Endothelial cell (in vitro differentiated cells): ENCODE measurements around the gene METAP1. TPM values are rescaled to one million over a fixed set of nuclear protein-coding genes. Genes with fewer than 3 reads are reported as not detected.
"Not testable (repeated sequence)": the region's sequence is repeated elsewhere in the genome, so short reads cannot be mapped to it uniquely, and the experiment has no call there.

Experiments used
- DNase-seq: peaks from one replicate; pipeline ENCODE4 v3.0.0; 2021; ENCODE audit warnings: low spot score
- H3K27ac Mint-ChIP-seq: one replicate; pipeline ENCODE4 v1.8.0; 2021; ENCODE audit warnings: mixed read lengths, inconsistent platforms; ENCODE audit not compliant: unreplicated experiment
- H3K27me3 Mint-ChIP-seq: one replicate; pipeline ENCODE4 v1.8.0; 2021; ENCODE audit warnings: mild to moderate bottlenecking, moderate library complexity, mixed read lengths, inconsistent platforms; ENCODE audit not compliant: unreplicated experiment
- H3K36me3 Mint-ChIP-seq: one replicate; pipeline ENCODE4 v1.8.0; 2021; ENCODE audit warnings: mild to moderate bottlenecking, low read depth, mixed read lengths, inconsistent platforms; ENCODE audit not compliant: unreplicated experiment
- H3K4me1 Mint-ChIP-seq: one replicate; pipeline ENCODE4 v1.8.0; 2021; ENCODE audit warnings: mild to moderate bottlenecking, mixed read lengths, inconsistent platforms; ENCODE audit not compliant: unreplicated experiment
- H3K4me3 Mint-ChIP-seq: one replicate; pipeline ENCODE4 v1.8.0; 2021; ENCODE audit warnings: mild to moderate bottlenecking, mixed read lengths, inconsistent platforms; ENCODE audit not compliant: unreplicated experiment
- H3K9me3 Mint-ChIP-seq: one replicate; pipeline ENCODE4 v1.8.0; 2021; ENCODE audit warnings: mixed read lengths, inconsistent platforms; ENCODE audit not compliant: unreplicated experiment
- total RNA-seq: library from RNA; stranded (reverse); fragmentation: NEBNext Ultra II Directional; extraction: Animal tissue kit (Norgen Biotek cat#: 25700); gene quantifications from one replicate; pipeline ENCODE4 v1.2.1, GENCODE V29; 2021; ENCODE audit not compliant: unreplicated experiment
- TF ChIP-seq, protein P1 (sequence below): fragments of 200-600 bp; sonication (generic); IDR thresholded peaks from one replicate; pipeline ENCODE4 v1.5.0; 2021; ENCODE audit warnings: antibody characterized with exemption; ENCODE audit not compliant: unreplicated experiment

METAP1 gene
- total RNA-seq, 1 donor from 2014 or later, result 31.4 TPM

DNA sequence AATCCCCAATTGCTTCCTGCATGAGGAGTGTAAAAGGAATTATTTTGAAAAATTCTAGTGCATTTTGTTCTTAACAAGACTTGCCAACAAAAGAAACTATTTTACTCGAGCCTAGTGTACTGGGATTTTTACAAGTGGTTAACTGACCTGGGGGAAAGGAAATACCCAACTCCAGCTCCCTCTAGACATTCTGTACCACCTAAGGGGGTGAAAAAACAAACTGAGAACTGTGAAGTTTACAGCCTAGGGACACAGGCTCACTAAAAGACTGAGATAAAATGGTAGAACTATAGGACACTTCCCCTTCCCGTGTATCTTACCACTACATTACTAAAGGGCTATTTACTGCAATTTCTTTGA is 95.7 kb downstream of the METAP1 start:
- H3K36me3 Mint-ChIP-seq, result peaks cover 4% of the 10 kb centered on the region
- no peak for DNase-seq
- TF ChIP-seq, protein P1, sequence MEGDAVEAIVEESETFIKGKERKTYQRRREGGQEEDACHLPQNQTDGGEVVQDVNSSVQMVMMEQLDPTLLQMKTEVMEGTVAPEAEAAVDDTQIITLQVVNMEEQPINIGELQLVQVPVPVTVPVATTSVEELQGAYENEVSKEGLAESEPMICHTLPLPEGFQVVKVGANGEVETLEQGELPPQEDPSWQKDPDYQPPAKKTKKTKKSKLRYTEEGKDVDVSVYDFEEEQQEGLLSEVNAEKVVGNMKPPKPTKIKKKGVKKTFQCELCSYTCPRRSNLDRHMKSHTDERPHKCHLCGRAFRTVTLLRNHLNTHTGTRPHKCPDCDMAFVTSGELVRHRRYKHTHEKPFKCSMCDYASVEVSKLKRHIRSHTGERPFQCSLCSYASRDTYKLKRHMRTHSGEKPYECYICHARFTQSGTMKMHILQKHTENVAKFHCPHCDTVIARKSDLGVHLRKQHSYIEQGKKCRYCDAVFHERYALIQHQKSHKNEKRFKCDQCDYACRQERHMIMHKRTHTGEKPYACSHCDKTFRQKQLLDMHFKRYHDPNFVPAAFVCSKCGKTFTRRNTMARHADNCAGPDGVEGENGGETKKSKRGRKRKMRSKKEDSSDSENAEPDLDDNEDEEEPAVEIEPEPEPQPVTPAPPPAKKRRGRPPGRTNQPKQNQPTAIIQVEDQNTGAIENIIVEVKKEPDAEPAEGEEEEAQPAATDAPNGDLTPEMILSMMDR, result no peak
- peaks cover 43% of the 10 kb centered on the region for H3K4me1 Mint-ChIP-seq
- no peak overlapping the region for H3K4me3 Mint-ChIP-seq
- no peaks in the 10 kb centered on the region for H3K9me3 Mint-ChIP-seq
- H3K27me3 Mint-ChIP-seq, result peaks cover 7% of the 10 kb centered on the region
- no peak overlapping the region for H3K27ac Mint-ChIP-seq

DNA sequence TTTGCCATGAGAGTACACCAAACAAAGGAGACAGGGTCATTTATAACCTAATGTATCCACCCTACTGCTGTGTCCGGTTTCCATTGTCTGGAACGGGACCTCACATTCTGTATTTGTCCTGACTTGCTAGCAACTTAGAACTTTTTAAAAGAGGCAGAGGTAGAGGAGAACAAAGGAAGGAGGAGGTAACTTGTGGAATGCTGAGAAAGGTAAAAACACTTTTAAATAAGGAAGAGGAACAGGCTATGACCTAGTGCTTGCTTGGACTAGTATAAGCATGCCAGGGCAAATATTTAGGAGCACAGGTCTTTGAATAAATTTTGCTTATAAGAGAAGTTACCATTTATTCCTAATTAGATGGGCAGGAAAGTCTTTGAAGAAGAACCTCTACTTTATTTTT is 96.3 kb downstream of the METAP1 start:
- H3K9me3 Mint-ChIP-seq, H3K27me3 Mint-ChIP-seq, DNase-seq, H3K36me3 Mint-ChIP-seq, H3K27ac Mint-ChIP-seq, H3K4me3 Mint-ChIP-seq: not testable (repeated sequence)
- H3K4me1 Mint-ChIP-seq, result peaks cover 43% of the 10 kb centered on the region

DNA sequence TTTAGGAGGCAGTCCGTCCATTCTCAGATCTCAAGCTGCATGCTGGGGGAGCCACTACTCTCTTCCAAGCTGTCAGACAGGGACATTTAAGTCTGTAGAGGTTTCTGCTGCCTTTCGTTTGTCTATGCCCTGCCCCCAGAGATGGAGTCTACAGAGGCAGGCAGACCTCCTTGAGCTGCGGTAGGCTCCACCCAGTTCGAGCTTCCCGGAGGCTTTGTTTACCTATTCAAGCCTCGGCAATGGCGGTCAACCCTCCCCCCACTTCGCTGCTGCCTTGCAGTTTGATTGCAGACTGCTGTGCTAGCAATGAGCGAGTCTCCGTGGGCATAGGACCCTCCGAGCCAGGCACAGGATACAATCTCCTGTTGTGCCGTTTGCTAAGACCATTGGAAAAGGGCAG is 103.8 kb downstream of the METAP1 start:
- Mint-ChIP-seq H3K4me1 (peaks cover 4% of the 10 kb centered on the region), H3K9me3 (peaks cover 3% of the 10 kb centered on the region), H3K36me3 (no peaks in the 10 kb centered on the region), H3K4me3 (no peak overlapping the region), H3K27ac (no peak overlapping the region), H3K27me3 (peaks cover 3% of the 10 kb centered on the region)
- DNase-seq, result no peak
- TF ChIP-seq, protein P1, result no peak

DNA sequence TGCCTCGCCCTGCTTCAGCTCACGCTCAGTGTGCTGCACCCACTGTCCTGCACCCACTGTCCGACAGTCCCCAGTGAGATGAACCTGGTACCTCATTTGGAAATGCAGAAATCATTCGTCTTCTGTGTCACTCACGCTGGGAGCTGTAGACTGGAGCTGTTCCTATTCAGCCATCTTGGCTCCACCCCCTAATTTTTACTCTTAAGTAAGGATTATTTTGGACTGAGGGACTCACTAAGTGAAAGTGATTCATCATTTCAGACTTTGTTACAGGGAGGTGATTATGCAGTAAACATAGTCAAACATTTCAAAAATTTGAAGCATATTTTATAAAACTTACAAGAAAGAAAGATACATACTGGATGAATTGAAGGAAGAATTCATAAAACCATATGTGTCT is 104.3 kb downstream of the METAP1 start:
- H3K27ac Mint-ChIP-seq, H3K36me3 Mint-ChIP-seq, H3K4me3 Mint-ChIP-seq, DNase-seq, H3K27me3 Mint-ChIP-seq, H3K9me3 Mint-ChIP-seq, H3K4me1 Mint-ChIP-seq: not testable (repeated sequence)

DNA sequence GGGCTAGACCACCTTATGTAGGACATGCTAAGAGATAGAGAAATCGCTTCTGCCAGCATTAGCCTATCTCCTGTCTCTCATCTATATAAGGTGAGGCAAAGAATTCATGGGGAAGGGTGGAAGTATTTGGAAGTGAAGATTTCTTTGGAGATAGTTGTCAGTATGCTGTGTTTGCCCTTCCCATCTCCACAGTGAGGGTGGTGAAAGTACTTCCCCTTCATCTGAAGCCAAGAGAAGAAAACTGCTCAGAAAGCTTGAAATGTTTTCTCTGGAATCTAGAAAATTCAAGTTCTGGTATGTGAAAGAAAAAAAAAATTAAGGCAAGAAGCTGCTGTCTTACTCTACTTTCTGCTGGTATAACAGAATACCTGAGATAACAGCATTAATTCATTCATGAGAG is 105.4 kb downstream of the METAP1 start:
- DNase-seq, result no peak
- H3K9me3 Mint-ChIP-seq, result peaks cover 3% of the 10 kb centered on the region
- no peaks in the 10 kb centered on the region for H3K36me3 Mint-ChIP-seq
- no peak overlapping the region for H3K4me3 Mint-ChIP-seq
- peaks cover 4% of the 10 kb centered on the region for H3K4me1 Mint-ChIP-seq
- no peak overlapping the region for H3K27ac Mint-ChIP-seq
- TF ChIP-seq, protein P1, result no peak
- H3K27me3 Mint-ChIP-seq, result peaks cover 5% of the 10 kb centered on the region

DNA sequence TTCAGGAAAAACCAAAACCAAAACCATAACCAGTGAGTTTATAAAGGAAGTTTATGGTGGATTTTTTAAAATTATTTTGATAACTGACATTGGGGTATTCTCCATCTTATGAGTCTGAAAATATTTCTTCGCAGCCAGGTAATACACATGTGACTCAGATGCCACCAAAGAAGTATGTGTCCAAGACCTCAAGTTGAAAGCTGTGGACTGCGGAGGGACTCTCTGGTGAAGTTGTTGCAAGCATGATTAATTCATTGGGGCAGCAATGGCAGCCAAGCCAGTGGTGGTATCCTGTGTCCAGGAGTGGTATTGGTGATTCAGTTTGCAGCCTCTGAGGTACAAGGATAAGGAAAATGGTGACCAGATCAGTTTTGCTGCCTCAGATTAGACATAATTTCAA is 107.1 kb downstream of the METAP1 start:
- Mint-ChIP-seq H3K27ac (no peak overlapping the region), H3K36me3 (no peaks in the 10 kb centered on the region), H3K27me3 (peaks cover 5% of the 10 kb centered on the region), H3K4me1 (peaks cover 4% of the 10 kb centered on the region), H3K9me3 (peaks cover 3% of the 10 kb centered on the region), H3K4me3 (no peak overlapping the region)
- DNase-seq, result no peak
- TF ChIP-seq, protein P1, result no peak
